NCI-H2107 treated with DMSO at 0.1 percent for 48 hours (cell line): ENCODE measurements around the gene NDUFV3.
"Not testable (repeated sequence)": the region's sequence is repeated elsewhere in the genome, so short reads cannot be mapped to it uniquely, and the experiment has no call there.

ENCODE experiments used
- DNase-seq: peaks from one replicate; lab custom pipeline; 2025; ENCODE audit not compliant: unreplicated experiment; lab: John Stamatoyannopoulos, UW

Gene NDUFV3

DNA sequence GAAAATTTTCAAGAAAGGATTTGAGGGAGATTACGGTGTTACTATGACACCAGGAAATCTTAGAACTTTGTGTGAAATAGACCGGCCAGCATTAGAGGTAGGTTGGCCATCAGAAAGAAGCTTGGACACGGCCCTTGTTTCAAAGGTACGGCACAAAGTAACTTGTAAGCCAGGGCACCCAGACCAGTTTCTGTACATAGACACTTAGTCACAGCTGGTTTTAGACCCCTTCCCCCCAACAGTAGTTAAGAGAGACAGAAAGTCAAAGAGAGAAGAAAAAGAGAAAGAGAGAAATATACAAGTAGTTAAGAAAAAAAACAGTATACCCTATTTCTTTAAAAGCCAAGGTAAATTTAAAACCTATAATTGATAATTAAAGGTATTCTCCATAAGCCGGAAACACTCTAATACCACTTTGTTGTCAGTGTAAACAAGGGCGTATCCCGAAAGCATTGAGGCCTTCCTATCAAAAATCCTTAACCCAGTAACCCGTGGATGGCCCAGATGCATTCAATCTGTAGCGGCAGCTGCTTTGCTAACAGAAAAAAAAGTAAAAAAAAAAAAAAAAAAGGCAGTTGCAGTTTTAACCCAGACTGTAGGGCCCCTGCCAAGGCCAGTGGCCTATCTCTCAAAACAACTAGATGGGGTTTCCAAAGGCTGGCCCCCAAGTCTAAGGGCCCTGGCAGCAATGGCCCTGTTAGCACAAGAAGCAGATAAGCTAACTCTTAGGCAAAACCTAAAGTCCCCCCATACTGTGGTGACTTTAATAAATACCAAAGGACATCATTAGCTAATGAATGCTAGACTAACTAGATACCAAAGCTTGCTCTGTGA is 40.2 kb downstream of the NDUFV3 start:
- DNase-seq: not testable (repeated sequence)

GRCh38 chr21:42933973-42934372 is 40.9 kb downstream of the NDUFV3 start:
- DNase-seq: not testable (repeated sequence)

DNA sequence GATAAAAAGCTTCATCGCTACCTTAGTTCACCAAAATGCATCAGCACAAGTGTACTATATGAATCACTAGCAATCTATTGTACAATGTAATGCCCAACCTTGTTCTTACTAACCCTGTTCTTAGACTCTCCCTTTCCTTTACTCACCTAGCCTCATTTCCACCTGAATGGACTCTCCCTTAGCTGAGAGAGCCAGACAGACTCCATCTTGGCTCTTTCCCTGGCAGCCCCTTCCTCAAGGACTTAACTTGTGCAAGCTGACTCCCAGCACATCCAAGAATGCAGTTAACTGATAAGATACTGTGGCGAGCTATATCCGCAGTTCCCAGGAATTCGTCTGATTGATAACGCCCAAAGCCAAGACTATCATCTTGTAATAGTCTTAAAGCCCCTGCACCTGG is 43.3 kb downstream of the NDUFV3 start:
- DNase-seq: not testable (repeated sequence)

DNA sequence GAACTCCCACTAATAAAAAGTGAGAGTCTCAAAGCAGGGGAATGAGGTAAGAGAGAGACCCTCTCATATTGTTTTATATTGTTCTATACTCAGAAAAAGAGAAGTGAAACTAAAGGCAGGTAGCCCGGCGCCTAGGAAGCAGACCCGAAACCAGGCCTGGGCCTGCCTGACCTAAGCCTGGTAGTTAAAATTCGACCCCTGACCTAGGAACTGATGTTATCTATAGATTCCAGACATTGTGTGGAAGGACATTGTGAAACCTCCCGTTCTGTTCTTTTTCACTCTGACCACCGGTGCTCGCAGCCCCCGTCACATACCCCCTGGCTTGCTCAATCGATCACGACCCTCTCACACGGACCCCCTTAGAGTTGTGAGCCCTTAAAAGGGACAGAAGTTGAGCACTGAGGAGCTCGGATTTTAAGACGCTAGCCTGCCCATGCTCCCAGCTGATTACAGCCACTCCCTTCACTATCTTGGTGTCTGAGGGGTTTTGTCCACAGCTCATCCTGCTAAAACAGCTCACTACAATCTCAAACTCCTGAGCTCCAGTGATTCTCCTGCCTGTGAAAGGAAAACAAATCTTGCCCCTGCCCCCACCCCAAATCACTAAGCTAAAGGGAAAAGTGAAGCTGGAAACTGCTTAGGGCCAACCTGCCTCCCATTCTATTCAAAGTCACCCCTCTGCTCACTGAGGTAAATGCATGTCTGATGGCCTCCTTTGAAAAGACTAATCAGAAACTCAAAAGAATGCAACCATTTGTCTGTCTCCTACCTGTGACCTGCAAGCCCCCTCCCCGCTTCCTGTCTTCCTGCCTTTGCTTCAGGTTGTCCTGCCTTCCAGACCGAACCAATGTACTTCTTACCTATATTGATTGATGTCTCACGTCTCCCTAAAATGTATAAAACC is 44.2 kb downstream of the NDUFV3 start:
- not testable (repeated sequence) for DNase-seq

DNA sequence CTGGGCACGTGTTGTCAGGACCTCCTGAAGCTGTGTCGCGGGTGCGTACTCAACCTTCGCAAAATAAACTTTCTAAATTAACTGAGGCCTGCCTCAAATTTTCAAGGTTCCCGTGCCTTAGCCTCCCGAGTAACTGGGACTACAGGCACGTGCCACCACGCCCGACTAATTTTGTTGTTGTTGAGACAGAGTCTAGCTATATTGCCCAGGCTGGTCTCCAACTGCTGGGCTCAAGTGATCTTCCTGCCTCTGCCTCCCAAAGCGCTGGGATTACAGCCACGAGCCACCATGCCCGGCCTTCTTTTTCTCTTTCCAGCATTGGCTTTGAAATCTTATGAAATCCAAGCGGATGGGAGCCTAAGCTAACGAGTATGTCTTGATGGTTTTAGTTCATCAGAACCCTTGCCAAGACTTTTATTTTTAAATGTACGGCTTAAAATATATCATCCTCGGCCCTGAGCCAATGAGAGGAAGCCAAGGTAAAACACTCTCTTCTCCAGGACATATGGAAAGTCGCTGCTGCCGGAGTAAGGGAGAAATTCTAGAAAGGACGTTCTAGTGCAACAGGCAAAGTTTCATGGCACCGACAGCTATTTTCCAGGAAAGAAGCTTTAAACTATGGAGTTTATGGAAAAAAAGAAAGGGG is 45.0 kb downstream of the NDUFV3 start:
- DNase-seq: no peak

DNA sequence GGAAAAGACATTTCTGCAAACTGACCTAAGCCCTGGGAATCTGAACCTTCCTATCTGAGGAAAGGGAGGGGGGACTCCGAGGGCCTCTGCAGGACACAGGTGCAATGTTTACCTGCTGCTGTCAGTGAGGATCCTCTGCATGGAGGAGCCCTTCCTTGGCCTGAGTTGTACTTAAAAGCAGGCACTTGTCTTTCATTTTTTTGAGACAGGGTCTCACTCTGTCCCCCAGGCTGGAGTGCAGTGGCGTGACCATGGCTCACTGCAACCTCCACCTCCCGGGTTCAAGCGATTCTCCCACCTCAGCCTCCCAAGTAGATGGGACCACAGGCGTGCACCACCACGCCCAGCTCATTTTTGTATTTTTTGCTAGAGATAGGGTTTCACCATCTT is 45.5 kb downstream of the NDUFV3 start:
- DNase-seq: not testable (repeated sequence)

DNA sequence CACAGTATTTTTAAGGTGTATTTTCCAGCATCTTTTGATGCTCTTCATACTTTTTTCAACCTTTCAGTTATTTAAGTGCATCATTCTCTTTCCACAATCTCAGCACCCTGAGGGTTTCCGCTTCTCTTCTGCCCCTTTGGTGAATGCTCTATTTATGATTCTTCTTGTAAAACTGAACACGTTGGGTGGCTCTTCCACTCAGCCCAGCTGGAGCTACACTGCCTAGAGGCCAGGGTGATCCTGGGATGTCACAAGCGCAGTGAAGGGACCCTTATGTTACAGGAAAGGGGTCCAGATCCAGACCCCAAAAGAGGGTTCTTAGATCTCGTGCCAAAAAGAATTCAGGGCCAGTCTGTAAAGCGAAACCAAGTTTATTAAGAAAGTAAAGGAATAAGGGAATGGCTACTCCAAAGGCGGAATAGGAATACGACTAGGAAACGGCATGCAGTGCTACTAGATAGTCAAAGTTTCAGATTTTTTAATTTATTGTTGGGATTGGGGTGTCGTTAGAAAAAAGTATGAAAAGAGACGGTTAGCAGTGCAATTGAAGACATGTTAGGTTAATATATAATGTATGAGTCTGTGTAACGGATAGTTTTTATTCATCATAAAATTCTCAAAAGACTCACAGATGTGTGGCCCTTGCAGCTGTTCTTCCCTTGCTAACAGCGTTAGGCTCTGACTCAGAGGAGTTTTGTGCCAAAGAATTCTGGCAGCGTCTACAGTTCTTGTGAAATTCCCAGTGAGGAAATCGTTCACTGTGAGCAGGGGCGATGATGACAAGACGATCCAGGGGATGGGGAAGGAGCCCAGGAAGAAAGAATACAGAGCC is 46.7 kb downstream of the NDUFV3 start:
- DNase-seq: no peak

GRCh38 chr21:42941696-42942085 is 48.6 kb downstream of the NDUFV3 start:
- DNase-seq: no peak

DNA sequence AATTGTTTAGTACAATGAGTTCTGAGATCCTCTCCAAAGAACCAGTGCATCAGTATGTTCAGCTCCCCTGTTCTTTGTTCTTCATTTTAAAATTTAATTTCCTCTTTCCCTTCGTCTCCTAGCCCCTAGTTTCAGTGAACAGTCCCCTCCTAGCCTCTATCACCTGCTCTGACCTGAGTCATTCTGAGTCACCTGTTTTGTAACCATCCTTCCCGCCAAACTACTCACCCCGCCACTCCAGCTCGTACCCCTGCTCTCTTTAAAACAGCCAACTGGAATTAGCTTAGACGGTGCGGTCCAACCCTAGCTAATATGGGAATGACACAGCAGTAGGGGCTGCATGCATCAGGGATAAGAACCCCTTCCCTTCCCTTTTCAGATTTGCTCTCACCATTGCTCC is 49.1 kb downstream of the NDUFV3 start:
- no peak for DNase-seq

DNA sequence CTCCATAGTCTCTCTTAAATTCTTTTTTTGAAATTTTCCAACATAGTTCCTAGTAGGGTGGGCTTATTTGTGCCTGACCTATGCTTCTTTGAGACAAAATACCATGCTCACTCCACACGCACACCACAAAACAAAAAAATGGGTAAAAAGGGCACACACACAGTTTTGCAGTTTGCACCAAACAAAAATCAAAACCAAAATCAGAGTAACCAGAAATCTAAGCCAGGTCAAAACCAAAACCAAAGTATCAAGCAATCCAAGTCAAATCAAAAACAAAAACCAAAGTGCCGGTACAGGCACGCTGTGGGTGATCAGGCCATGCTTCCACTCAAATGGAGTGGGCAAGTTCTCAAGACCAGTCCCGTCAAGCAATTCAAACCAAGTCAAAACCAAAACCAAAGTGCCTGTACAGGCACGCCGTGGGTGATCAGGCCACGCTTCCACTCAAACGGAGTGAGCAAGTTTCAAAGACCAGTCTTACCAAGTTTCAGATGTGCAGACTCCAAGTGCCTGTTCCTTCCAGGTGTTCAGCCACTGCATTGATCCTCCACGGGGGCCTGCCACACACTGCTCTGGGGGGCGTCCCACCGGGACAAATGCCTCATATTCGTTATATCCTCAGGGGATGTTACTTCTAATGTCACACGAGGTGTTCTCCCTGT is 56.1 kb downstream of the NDUFV3 start:
- DNase-seq: not testable (repeated sequence)

DNA sequence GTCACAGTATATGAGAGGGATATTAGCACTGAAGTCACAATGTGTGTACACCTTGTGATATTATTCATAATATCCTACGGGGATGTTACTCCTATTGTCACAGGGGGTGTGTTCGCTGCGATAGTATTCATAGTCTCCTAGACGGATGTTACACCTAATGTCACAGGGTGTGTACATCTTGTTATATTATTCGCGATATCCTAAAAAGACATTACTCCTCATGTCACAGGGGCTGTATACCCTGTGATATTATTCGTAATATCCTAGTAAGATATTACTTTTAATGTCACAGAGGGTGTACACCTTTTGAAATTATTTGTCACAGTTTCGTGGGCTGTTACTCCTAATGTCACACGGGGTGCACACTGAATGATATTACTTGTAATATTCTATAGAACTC is 58.1 kb downstream of the NDUFV3 start:
- not testable (repeated sequence) for DNase-seq

DNA sequence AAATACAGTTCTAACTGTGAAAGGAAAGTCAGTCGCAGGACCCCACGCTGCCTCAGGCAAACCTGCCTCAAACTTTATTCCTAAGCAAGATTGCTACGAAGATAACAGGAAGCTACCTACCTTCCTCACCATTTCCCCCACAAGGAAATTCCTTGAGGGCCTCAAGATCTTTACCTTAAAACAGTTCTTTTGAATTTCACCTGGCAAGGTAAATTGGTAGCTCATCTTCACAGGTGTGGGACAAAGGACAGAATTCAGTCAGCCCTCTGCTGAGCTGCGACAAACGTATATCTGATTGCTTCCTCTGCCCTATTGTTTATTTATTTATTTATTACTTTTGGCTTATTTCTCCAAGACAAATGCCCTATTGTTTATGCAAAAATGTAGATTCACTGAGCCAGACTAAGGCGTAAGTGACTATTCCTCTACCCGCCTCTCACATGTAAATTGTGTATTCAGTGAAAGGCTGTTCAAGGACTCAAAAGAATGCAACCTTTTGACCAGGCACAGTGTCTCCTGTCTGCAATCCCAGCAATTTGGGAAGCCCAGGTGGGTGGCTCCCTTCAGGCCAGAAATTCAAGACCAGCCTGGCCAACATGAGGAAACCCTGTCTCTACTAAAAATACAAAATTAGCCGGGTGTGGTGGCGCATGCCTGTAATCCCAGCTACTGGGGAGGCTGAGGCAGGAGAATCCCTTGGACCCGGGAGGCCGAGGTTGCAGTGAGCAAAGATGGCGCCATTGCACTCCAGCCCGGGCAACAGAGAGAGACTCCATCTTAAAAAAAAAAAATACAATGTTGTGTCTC is 63.9 kb downstream of the NDUFV3 start:
- DNase-seq: no peak

DNA sequence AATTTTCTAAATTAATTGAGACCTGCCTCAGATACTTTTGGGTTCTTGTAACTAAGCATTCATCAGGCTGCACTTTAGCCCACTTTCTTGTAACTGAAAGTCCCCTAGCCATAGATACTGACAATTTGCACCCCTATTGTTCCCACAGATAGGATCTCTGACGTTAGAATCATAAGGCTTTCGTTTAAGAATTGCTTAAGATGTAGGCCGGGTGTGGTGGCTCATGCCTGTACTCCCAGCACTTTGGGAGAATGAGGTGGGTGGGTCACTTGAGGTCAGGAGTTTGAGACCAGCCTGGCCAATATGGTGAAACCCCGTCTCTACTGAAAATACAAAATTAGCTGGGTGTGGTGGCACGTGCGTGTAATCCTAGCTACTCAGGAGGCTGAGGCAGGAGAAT is 65.0 kb downstream of the NDUFV3 start:
- DNase-seq: not testable (repeated sequence)

DNA sequence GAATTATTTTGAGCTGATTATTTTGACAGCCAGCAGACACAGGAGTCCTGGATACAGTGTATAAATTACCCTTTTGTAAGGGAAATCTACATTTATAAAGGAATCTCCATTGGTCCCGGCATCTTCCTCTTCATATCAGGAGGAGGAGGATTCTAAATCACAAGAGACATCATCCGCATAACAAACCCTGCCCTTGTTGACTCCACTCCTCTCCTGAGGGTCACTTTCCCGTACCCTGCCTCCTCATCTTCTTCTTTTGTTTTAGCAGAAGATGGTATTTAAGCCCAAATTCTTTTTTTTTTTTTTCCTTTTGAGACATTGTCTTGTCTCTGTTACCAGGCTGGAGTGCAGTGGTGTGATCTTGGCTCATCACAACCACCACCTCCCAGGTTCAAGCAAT is 66.6 kb downstream of the NDUFV3 start:
- no peak for DNase-seq

DNA sequence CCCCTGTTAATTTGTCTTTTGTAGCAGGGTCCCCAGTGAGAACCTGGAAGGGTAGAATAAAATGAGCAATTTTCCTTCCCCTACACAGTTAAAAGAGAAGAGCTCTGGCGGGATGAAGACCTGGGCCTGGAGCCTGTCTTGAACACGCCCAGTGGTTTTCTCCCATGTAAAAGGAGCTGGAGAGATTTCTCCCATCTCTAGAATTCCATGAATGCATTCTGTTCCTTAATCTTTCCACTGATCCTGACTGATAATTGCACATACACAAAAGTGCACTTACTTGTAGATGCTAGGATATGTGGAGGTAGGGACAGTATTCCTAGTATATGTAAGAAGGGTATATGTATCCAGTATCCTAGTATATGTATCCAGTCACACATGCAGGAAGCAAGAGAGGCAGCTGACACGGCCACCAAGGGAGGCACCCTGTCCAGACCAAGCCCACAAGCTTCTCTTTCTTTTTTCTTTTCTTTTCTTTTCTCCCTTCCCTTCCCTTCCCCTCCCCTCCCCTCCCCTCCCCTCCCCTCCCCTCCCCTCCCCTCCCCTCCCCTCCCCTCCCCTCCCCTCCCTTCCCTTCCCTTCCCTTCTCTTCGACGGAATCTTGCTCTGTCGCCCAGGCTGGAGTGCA is 69.4 kb downstream of the NDUFV3 start:
- no peak for DNase-seq
